H1 (cell line): Measurements from ENCODE around the gene SERPINB8. TPM values are rescaled to one million over a fixed set of nuclear protein-coding genes. Genes with fewer than 3 reads are reported as not detected.

Experiments used
- CTCF ChIA-PET: fragments of 300-600 bp; sonication (Branson Sonifier 250); formaldehyde crosslinking; loops from one replicate; lab custom pipeline; 2021; ENCODE audit not compliant: partially characterized antibody; lab: Charles Lee
- POLR2A ChIA-PET: fragments of 300-600 bp; sonication (Branson Sonifier 250); formaldehyde crosslinking; loops from one replicate; lab custom pipeline; 2021; ENCODE audit warnings: inconsistent platforms; ENCODE audit not compliant: partially characterized antibody; lab: Charles Lee
- DNase-seq, 2 experiments: peaks; one replicate each; pipeline versions ENCODE4 v3.0.0 to v3.0.0-alpha.2; 2010 to 2022; ENCODE audit warnings: low spot score in 2 of 2, low read depth in 1 of 2, mixed read lengths in 1 of 2
- FAIRE-seq: peaks from 2 replicates; lab custom pipeline; 2011; peaks lifted over from hg19 to GRCh38; lab: Jason Lieb, UNC
- H2AFZ ChIP-seq: 2 replicates; pipeline ENCODE4 v1.8.1; 2012; ENCODE audit warnings: low read length, inconsistent platforms
- H2AK5ac ChIP-seq: 2 replicates; pipeline ENCODE4 v1.6.1; 2013; ENCODE audit warnings: low read depth, low read length
- H2BK120ac ChIP-seq: replicated peaks from 2 replicates; pipeline ENCODE3; 2013; ENCODE audit warnings: low read depth, low read length, inconsistent platforms
- H2BK12ac ChIP-seq: 2 replicates; pipeline ENCODE4 v1.6.1; 2013; ENCODE audit warnings: low read depth, low read length
- H2BK15ac ChIP-seq: 2 replicates; pipeline ENCODE4 v1.6.1; 2013; ENCODE audit warnings: low read length
- H2BK20ac ChIP-seq: 2 replicates; pipeline ENCODE4 v1.6.1; 2013; ENCODE audit warnings: low read length
- H2BK5ac ChIP-seq: 2 replicates; pipeline ENCODE4 v1.6.1; 2013; ENCODE audit warnings: low read depth, low read length
- H3K14ac ChIP-seq: 2 replicates; pipeline ENCODE4 v1.6.1; 2013; ENCODE audit warnings: inconsistent platforms; ENCODE audit not compliant: insufficient read length
- H3K18ac ChIP-seq: 2 replicates; pipeline ENCODE4 v1.6.1; 2013; ENCODE audit warnings: low read length; ENCODE audit errors: extremely low read depth
- H3K23ac ChIP-seq: 2 replicates; pipeline ENCODE4 v1.6.1; 2013; ENCODE audit warnings: inconsistent platforms; ENCODE audit not compliant: insufficient read length
- H3K23me2 ChIP-seq: 2 replicates; pipeline ENCODE4 v1.6.1; 2013; ENCODE audit warnings: low read depth, low read length
- H3K27ac ChIP-seq: 2 replicates; pipeline ENCODE4 v1.6.1; 2011; ENCODE audit warnings: low read depth, low read length, inconsistent platforms
- H3K27me3 ChIP-seq, 4 experiments: replicated peaks in 1 of 4; 1 replicate in 1 of 4; 2 replicates in 3 of 4; pipeline versions ENCODE4 v1.6.1 to v1.8.1; 2011 to 2013; ENCODE audit warnings: low read length in 3 of 4, mild to moderate bottlenecking in 3 of 4, inconsistent platforms in 2 of 4, mixed read lengths in 2 of 4, moderate library complexity in 1 of 4; ENCODE audit not compliant: control insufficient read depth in 3 of 4, insufficient read depth in 3 of 4; ENCODE audit errors: extremely low read depth in 1 of 4
- H3K36me3 ChIP-seq, 4 experiments: 2 replicates each; pipeline versions ENCODE4 v1.6.1 to v1.8.1; 2011 to 2013; ENCODE audit warnings: mild to moderate bottlenecking in 4 of 4, low read length in 3 of 4, moderate library complexity in 2 of 4, control low read depth in 1 of 4, inconsistent platforms in 1 of 4; ENCODE audit not compliant: insufficient read depth in 4 of 4, control insufficient read depth in 2 of 4
- H3K4ac ChIP-seq: replicated peaks from 2 replicates; pipeline ENCODE3; 2013; ENCODE audit warnings: low read length, low read depth, mixed read lengths, inconsistent platforms; ENCODE audit not compliant: insufficient read length
- H3K4me1 ChIP-seq, 4 experiments: replicated peaks in 1 of 4; 1 replicate in 1 of 4; 2 replicates in 3 of 4; pipeline versions ENCODE4 v1.6.1 to v1.8.1; 2011 to 2013; ENCODE audit warnings: low read length in 3 of 4, inconsistent platforms in 2 of 4, mixed read lengths in 1 of 4; ENCODE audit not compliant: insufficient read depth in 4 of 4, control insufficient read depth in 3 of 4
- H3K4me2 ChIP-seq, 2 experiments: 2 replicates each; pipeline versions ENCODE4 v1.6.1 to v1.8.1; 2011 to 2013; ENCODE audit warnings: low read depth in 2 of 2, low read length in 2 of 2, control low read depth in 1 of 2, inconsistent platforms in 1 of 2, mild to moderate bottlenecking in 1 of 2; ENCODE audit not compliant: insufficient read depth in 1 of 2
- H3K4me3 ChIP-seq, 4 experiments: fragments of 200-600, 300-600 bp in 1 of 4; sonication (generic), shearing (Covaris generic), sonication (Bioruptor Twin) in 1 of 4; 2 replicates each; pipeline versions ENCODE4 v1.5.1 to v1.8.1; 2011 to 2016; ENCODE audit warnings: low read length in 4 of 4, low read depth in 3 of 4, control low read depth in 2 of 4, inconsistent platforms in 2 of 4, mild to moderate bottlenecking in 2 of 4, mixed read lengths in 1 of 4, moderate library complexity in 1 of 4; ENCODE audit not compliant: insufficient read depth in 2 of 4; ENCODE audit errors: extremely low read depth in 1 of 4
- H3K56ac ChIP-seq: replicated peaks from 2 replicates; pipeline ENCODE3; 2013; ENCODE audit warnings: low read depth, mild to moderate bottlenecking, mixed read lengths, low read length, inconsistent platforms; ENCODE audit not compliant: insufficient read length
- H3K79me1 ChIP-seq: 2 replicates; pipeline ENCODE4 v1.6.1; 2013; ENCODE audit warnings: low read depth, low read length, control low read depth
- H3K79me2 ChIP-seq, 2 experiments: 2 replicates each; pipeline versions ENCODE4 v1.6.1 to v1.8.1; 2012 to 2013; ENCODE audit warnings: low read length in 2 of 2, mild to moderate bottlenecking in 2 of 2, inconsistent platforms in 1 of 2; ENCODE audit not compliant: insufficient read depth in 2 of 2, control insufficient read depth in 1 of 2
- H3K9ac ChIP-seq, 4 experiments: replicated peaks in 1 of 4; 1 replicate in 1 of 4; 2 replicates in 3 of 4; pipeline versions ENCODE4 v1.6.1 to v1.8.1; 2011 to 2013; ENCODE audit warnings: low read depth in 3 of 4, low read length in 3 of 4, control low read depth in 2 of 4, mild to moderate bottlenecking in 2 of 4, moderate library complexity in 2 of 4, inconsistent platforms in 1 of 4; ENCODE audit errors: extremely low read depth in 1 of 4
- H3K9me3 ChIP-seq, 2 experiments: 2 replicates each; pipeline versions ENCODE4 v1.6.1 to v1.8.1; 2012 to 2013; ENCODE audit warnings: mild to moderate bottlenecking in 2 of 2, moderate library complexity in 2 of 2, control low read depth in 1 of 2, inconsistent platforms in 1 of 2, low read depth in 1 of 2, low read length in 1 of 2, mixed read lengths in 1 of 2; ENCODE audit not compliant: insufficient read depth in 2 of 2
- H4K20me1 ChIP-seq, 2 experiments: replicated peaks in 1 of 2; 2 replicates each; pipeline versions ENCODE3 to v1.8.1; 2011 to 2013; ENCODE audit warnings: inconsistent platforms in 2 of 2, low read length in 2 of 2, mild to moderate bottlenecking in 1 of 2; ENCODE audit not compliant: insufficient read depth in 2 of 2, control insufficient read depth in 1 of 2
- H4K5ac ChIP-seq: 2 replicates; pipeline ENCODE4 v1.6.1; 2013; ENCODE audit warnings: low read length, low read depth, mixed read lengths, inconsistent platforms; ENCODE audit not compliant: insufficient read length
- H4K8ac ChIP-seq: 2 replicates; pipeline ENCODE4 v1.8.0; 2013; ENCODE audit warnings: mild to moderate bottlenecking, moderate library complexity, low read length, inconsistent platforms; ENCODE audit not compliant: insufficient read depth; ENCODE audit errors: extremely low read depth
- H4K91ac ChIP-seq: replicated peaks from 2 replicates; pipeline ENCODE3; 2013; ENCODE audit warnings: low read length, mixed read lengths, inconsistent platforms; ENCODE audit not compliant: insufficient read length
- CEBPB ChIP-seq: IDR thresholded peaks from 2 replicates; pipeline ENCODE4 v1.6.1; 2012; ENCODE audit warnings: low read depth, low read length
- EGR1 ChIP-seq: IDR thresholded peaks from 2 replicates; pipeline ENCODE4 v1.6.1; 2011; ENCODE audit warnings: low read depth, low read length, borderline replicate concordance
- GABPA ChIP-seq: IDR thresholded peaks from 2 replicates; pipeline ENCODE4 v1.6.1; 2011; ENCODE audit warnings: mild to moderate bottlenecking, low read length, moderate library complexity, borderline replicate concordance; ENCODE audit not compliant: insufficient read depth
- JUND ChIP-seq: IDR thresholded peaks from 2 replicates; pipeline ENCODE4 v1.6.1; 2011; ENCODE audit warnings: mild to moderate bottlenecking, improper control_type of control experiment, low read length
- NRF1 ChIP-seq: IDR thresholded peaks from 2 replicates; pipeline ENCODE4 v1.6.1; 2011; ENCODE audit warnings: mild to moderate bottlenecking, low read depth, low read length, improper control_type of control experiment
- RAD21 ChIP-seq, 2 experiments: IDR thresholded peaks in 1 of 2; conservative IDR thresholded peaks in 1 of 2; 2 replicates each; pipeline ENCODE4 v1.6.1; 2011; ENCODE audit warnings: low read depth in 2 of 2, low read length in 2 of 2, improper control_type of control experiment in 1 of 2, inconsistent platforms in 1 of 2, mild to moderate bottlenecking in 1 of 2, moderate library complexity in 1 of 2
- SP1 ChIP-seq: IDR thresholded peaks from 2 replicates; pipeline ENCODE4 v1.6.1; 2011; ENCODE audit warnings: low read depth, low read length
- SRF ChIP-seq: IDR thresholded peaks from 2 replicates; pipeline ENCODE4 v1.6.1; 2011; ENCODE audit warnings: mild to moderate bottlenecking, low read depth, low read length, moderate library complexity
- TAF1 ChIP-seq: IDR thresholded peaks from 2 replicates; pipeline ENCODE4 v1.6.1; 2011; ENCODE audit warnings: mild to moderate bottlenecking, low read depth, low read length
- USF2 ChIP-seq: IDR thresholded peaks from 2 replicates; pipeline ENCODE4 v1.6.1; 2011; ENCODE audit warnings: low read length, improper control_type of control experiment
- WGBS, 2 experiments: shearing (Covaris generic) in 1 of 2; methylation state at CpG; one replicate each; pipeline versions ENCODE4 v1.1.6 to v1.1.7; 2013 to 2015; ENCODE audit warnings: low lambda C conversion rate in 2 of 2, mixed read lengths in 2 of 2, inconsistent platforms in 1 of 2, low coverage in 1 of 2, missing lambda C conversion rate in 1 of 2; ENCODE audit not compliant: insufficient replicate concordance in 2 of 2, insufficient coverage in 1 of 2, insufficient read length in 1 of 2; ENCODE audit errors: extremely low coverage in 1 of 2, missing lambda C conversion rate in 1 of 2; 5-methylcytosine and 5-hydroxymethylcytosine counted together
- polyA plus RNA-seq, 7 experiments: library from polyadenylated mRNA; depleted of rRNA in 3 of 7; stranded (reverse) in 5 of 7; unstranded in 2 of 7; fragments of >200 nt in 5 of 7; fragments of 200-250 nt in 2 of 7; gene quantifications; 1 replicate in 5 of 7; 2 replicates in 1 of 7; 4 replicates in 1 of 7; pipeline versions ENCODE4 v1.2.1 to v1.2.3, GENCODE V29; 2011 to 2013; ENCODE audit warnings: missing spikeins in 2 of 7, mixed read lengths in 2 of 7
- total RNA-seq: library from RNA; stranded (reverse); fragmentation: NEBNext Ultra II Directional; extraction: Animal tissue kit (Norgen Biotek cat#: 25700); gene quantifications from 2 replicates; pipeline ENCODE4 v1.2.1, GENCODE V29; 2021

The SERPINB8 gene
- total and polyA plus RNA-seq, 2 of the 8 experiments (the other 6 are each of a cell fraction or from before 2014, with no cell fraction given), result 0.42 to 1.2 TPM

DNA sequence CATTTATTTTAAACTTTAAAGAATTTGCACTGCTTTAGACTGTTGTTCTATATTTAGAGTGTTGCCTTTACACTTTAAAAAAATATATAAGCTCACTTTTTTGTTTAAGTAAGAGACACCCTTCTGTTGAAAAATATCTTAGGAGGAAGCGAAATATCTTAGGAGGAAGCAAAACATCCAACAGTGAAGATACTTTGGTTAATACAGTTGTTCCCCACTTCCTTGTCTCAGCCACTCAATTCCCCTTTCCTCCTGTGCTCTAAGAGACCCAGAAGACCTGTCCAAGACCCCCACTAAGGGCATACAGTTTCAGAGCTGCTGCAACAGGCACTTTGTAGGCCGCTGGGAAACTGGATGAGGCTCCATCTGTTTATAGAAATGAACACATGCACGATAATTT lies 5.7 kb downstream of the SERPINB8 start:
- Histone ChIP-seq H3K4ac (no peak overlapping the region), H4K8ac (no peak overlapping the region), H3K27ac (no peak overlapping the region), H4K5ac (no peak overlapping the region), H2BK5ac (no peak overlapping the region), H3K79me2 (no peaks in the 10 kb centered on the region), H3K18ac (no peak overlapping the region), H2BK15ac (no peak overlapping the region), H4K91ac (no peak overlapping the region), H2BK20ac (no peak overlapping the region), H4K20me1 (peaks cover 1 to 2% of the 10 kb centered on the region in 2 experiments), H3K56ac (no peak overlapping the region), H3K4me3 (no peak overlapping the region), H2AK5ac (no peak overlapping the region), H3K79me1 (no peaks in the 10 kb centered on the region), H3K9me3 (no peaks in the 10 kb centered on the region), H2AFZ (no peak overlapping the region), H3K9ac (no peak overlapping the region), H3K14ac (no peak overlapping the region), H3K36me3 (no peaks in the 10 kb centered on the region), H3K23ac (no peak overlapping the region), H3K23me2 (peaks cover 8% of the 10 kb centered on the region), H3K4me2 (no peak overlapping the region), H3K4me1 (peaks cover 2 to 5% (median 4%) of the 10 kb centered on the region in 4 experiments; a peak in 4 of 7 replicates), H2BK120ac (no peak overlapping the region), H2BK12ac (no peak overlapping the region), H3K27me3 (peaks cover 24 to 62% (median 40%) of the 10 kb centered on the region in 4 experiments)
- no peak for DNase-seq
- WGBS, 2 experiments, result 70% methylated on average over 3 of the region's 3 CpGs; no CpG with 5 or more reads in 1 of the 2 experiments
- no peak for FAIRE-seq
- CTCF ChIA-PET, result interaction anchor here (0.6 to 5.8 kb wide), 9 partner anchors 9 to 1237 kb away, joined by 3 to 59 read pairs (median 3); no protein-coding TSS in a partner anchor
- TF ChIP-seq EGR1 (no peak), CEBPB (no peak), RAD21 (IDR thresholded peaks at IDR 0.05 in 1 of 2, conservative IDR thresholded peaks at IDR 0.05 in 1 of 2; ENCODE audit: low read depth in 2 of 2, low read length in 2 of 2) (no peak), GABPA (no peak), SRF (no peak), NRF1 (no peak), TAF1 (no peak), JUND (no peak), USF2 (no peak), SP1 (no peak)
- POLR2A ChIA-PET, result no interaction called here
